ENCODE results near the gene CDKN1B. TPM values are rescaled to one million over a fixed set of nuclear protein-coding genes. Genes with fewer than 3 reads are reported as not detected.

Gene CDKN1B
- total RNA-seq, 1 experiment from 2014 or later, result 25.9 TPM

GRCh38 chr12:12681061-12681765 lies 36.0 kb upstream of the CDKN1B start:
- no peak for ATAC-seq
- TF ChIP-seq REST (IDR thresholded peaks at IDR 0.05; ENCODE audit: insufficient read depth in 1 of 2, low read depth in 2 of 2, low read length in 1 of 2) (no peak), POLR2AphosphoS5 (IDR thresholded peaks at IDR 0.05; ENCODE audit: low read depth, low read length) (no peak), CTCF (IDR thresholded peaks at IDR 0.05) (no peak), TCF7L2 (IDR thresholded peaks at IDR 0.05; ENCODE audit: low read depth, low read length) (no peak), SIN3A (IDR thresholded peaks at IDR 0.05; ENCODE audit: borderline replicate concordance, insufficient read depth, low read depth, low read length) (no peak)

GRCh38 chr12:12682284-12682683 lies 34.9 kb upstream of the CDKN1B start:
- Histone ChIP-seq H3K4me1 (ENCODE audit: control insufficient read depth, insufficient read depth, low read length) (no peaks in the 10 kb centered on the region), H3K9me3 (ENCODE audit: control insufficient read depth, insufficient read depth, low read depth, low read length) (no peaks in the 10 kb centered on the region), H3K4me3 (ENCODE audit: low read depth in 2 of 2, low read length in 2 of 2) (no peak overlapping the region), H3K27ac (ENCODE audit: low read length) (no peak overlapping the region), H3K27me3 (ENCODE audit: control insufficient read depth, insufficient read depth, low read length) (no peaks in the 10 kb centered on the region), H3K36me3 (ENCODE audit: control insufficient read depth, insufficient read depth, low read length) (no peaks in the 10 kb centered on the region)
- intact Hi-C loops (cut with micrococcal nuclease; ENCODE audit: unreplicated experiment), result no loop called here
- BruUV-seq (replicated peaks), result no TSS peak
- CTCF ChIA-PET, result no interaction called here
- DNase-seq (ENCODE audit: low read depth, low spot score) (no peak), ATAC-seq (no peak)
- in situ Hi-C loops (cut with HindIII; ENCODE audit: low pct_unique_long_range_greater_than_20kb, low sequenced_read_pairs), result no loop called here
- POLR2A ChIA-PET, result no interaction called here
- TF ChIP-seq POLR2AphosphoS5 (IDR thresholded peaks at IDR 0.05; ENCODE audit: low read depth, low read length) (no peak), CTCF (IDR thresholded peaks at IDR 0.05) (no peak), SIN3A (IDR thresholded peaks at IDR 0.05; ENCODE audit: borderline replicate concordance, insufficient read depth, low read depth, low read length) (no peak), TCF7L2 (IDR thresholded peaks at IDR 0.05; ENCODE audit: low read depth, low read length) (no peak), REST (IDR thresholded peaks at IDR 0.05; ENCODE audit: insufficient read depth in 1 of 2, low read depth in 2 of 2, low read length in 1 of 2) (no peak)

More at GRCh38 chr12:12681061-12681765, 36.0 kb upstream of the CDKN1B start:
- Histone ChIP-seq H3K9me3 (ENCODE audit: control insufficient read depth, insufficient read depth, low read depth, low read length) (no peaks in the 10 kb centered on the region), H3K4me3 (ENCODE audit: low read depth in 2 of 2, low read length in 2 of 2) (no peak overlapping the region), H3K27ac (ENCODE audit: low read length) (no peak overlapping the region), H3K36me3 (ENCODE audit: control insufficient read depth, insufficient read depth, low read length) (no peaks in the 10 kb centered on the region), H3K4me1 (ENCODE audit: control insufficient read depth, insufficient read depth, low read length) (no peaks in the 10 kb centered on the region), H3K27me3 (ENCODE audit: control insufficient read depth, insufficient read depth, low read length) (no peaks in the 10 kb centered on the region)
- intact Hi-C loops (cut with micrococcal nuclease; ENCODE audit: unreplicated experiment), result no loop called here
- no peak for DNase-seq (ENCODE audit: low read depth, low spot score)
- BruUV-seq (replicated peaks), result no TSS peak
- CTCF ChIA-PET, result no interaction called here
- POLR2A ChIA-PET, result interaction anchor here (0.5 kb wide), 1 partner anchor 11 kb away, joined by 4 read pairs; no protein-coding TSS in a partner anchor
- in situ Hi-C loops (cut with HindIII; ENCODE audit: low pct_unique_long_range_greater_than_20kb, low sequenced_read_pairs), result no loop called here
